ENCODE data around the gene MAEL.

DNA sequence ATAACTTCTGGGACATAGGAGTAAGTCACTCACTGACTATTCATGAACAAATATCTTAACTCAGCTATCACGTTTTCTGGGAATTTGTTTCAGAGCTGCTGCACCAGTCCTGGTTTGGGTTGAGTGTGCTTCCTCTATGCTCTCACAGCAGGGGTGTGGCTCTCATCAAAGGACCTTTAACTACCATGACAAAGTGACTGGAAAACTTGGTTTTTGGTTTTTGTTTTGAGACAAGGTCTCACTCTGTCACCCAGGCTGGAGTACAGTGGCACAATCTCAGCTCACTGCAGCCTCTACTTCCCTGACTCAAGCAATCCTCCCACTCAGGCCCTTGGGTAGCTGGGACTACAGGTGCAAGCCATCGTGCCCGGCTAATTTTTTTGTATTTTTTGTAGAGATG is 17.8 kb upstream of the MAEL start:
- TF ChIP-seq, protein P1, sequence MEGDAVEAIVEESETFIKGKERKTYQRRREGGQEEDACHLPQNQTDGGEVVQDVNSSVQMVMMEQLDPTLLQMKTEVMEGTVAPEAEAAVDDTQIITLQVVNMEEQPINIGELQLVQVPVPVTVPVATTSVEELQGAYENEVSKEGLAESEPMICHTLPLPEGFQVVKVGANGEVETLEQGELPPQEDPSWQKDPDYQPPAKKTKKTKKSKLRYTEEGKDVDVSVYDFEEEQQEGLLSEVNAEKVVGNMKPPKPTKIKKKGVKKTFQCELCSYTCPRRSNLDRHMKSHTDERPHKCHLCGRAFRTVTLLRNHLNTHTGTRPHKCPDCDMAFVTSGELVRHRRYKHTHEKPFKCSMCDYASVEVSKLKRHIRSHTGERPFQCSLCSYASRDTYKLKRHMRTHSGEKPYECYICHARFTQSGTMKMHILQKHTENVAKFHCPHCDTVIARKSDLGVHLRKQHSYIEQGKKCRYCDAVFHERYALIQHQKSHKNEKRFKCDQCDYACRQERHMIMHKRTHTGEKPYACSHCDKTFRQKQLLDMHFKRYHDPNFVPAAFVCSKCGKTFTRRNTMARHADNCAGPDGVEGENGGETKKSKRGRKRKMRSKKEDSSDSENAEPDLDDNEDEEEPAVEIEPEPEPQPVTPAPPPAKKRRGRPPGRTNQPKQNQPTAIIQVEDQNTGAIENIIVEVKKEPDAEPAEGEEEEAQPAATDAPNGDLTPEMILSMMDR (IDR thresholded peaks at IDR 0.05): no peak
- TF ChIP-seq POLR2A (IDR thresholded peaks at IDR 0.05): no peak
